GM19438 (cell line): ENCODE results near the gene CCR3.
"Not testable (repeated sequence)": the region's sequence is repeated elsewhere in the genome, so short reads cannot be mapped to it uniquely, and the experiment has no call there.

Experiments
- ATAC-seq: cut with Tn5 transposase; IDR thresholded peaks from one replicate; pipeline ENCODE4 v1.9.1; 2021; ENCODE audit warnings: low read depth; ENCODE audit not compliant: unreplicated experiment

CCR3 gene

GRCh38 chr3:46242120-46242519 is at the start of gene CCR3:
Gene CCR3, plus strand, starts transcription at chr3:46242460. Its CDS starts 22,699 bp downstream, at chr3:46265159.
- ATAC-seq: no peak

GRCh38 chr3:46192939-46193338 is 49.3 kb upstream of the CCR3 start:
- ATAC-seq: no peak

GRCh38 chr3:46193436-46193835 is 48.8 kb upstream of the CCR3 start:
- ATAC-seq: no peak

- ATAC-seq: no peak
Observed at GRCh38 chr3:46194868-46195553, 47.2 kb upstream of the CCR3 start.

- no peak for ATAC-seq
Observed at GRCh38 chr3:46196261-46196957, 45.9 kb upstream of the CCR3 start.

GRCh38 chr3:46200211-46200610 is 42.0 kb upstream of the CCR3 start:
- ATAC-seq: no peak

GRCh38 chr3:46200790-46201189 is 41.5 kb upstream of the CCR3 start:
- no peak for ATAC-seq

- ATAC-seq: no peak
Observed at GRCh38 chr3:46202535-46202934, 39.7 kb upstream of the CCR3 start.

GRCh38 chr3:46203681-46204080 is 38.6 kb upstream of the CCR3 start:
- no peak for ATAC-seq

- ATAC-seq: no peak
Observed at GRCh38 chr3:46205286-46205960, 36.8 kb upstream of the CCR3 start.

- ATAC-seq: no peak
Observed at GRCh38 chr3:46206282-46207015, 35.8 kb upstream of the CCR3 start.

- not testable (repeated sequence) for ATAC-seq
Observed at GRCh38 chr3:46207514-46207913, 34.7 kb upstream of the CCR3 start.

- peak; percentile 80 for ATAC-seq
Observed at GRCh38 chr3:46208167-46208704, 34.0 kb upstream of the CCR3 start, which contains the start of gene CCR1. Gene CCR1, minus strand, starts transcription at chr3:46208313. Its CDS starts 4,000 bp downstream, at chr3:46204313.

GRCh38 chr3:46209053-46209452 is 33.2 kb upstream of the CCR3 start:
- ATAC-seq: no peak

GRCh38 chr3:46209746-46210470 is 32.4 kb upstream of the CCR3 start:
- no peak for ATAC-seq

GRCh38 chr3:46212101-46212500 is 30.2 kb upstream of the CCR3 start:
- ATAC-seq: no peak

- no peak for ATAC-seq
Observed at GRCh38 chr3:46213201-46213600, 29.1 kb upstream of the CCR3 start.

GRCh38 chr3:46214751-46215352 is 27.4 kb upstream of the CCR3 start:
- no peak for ATAC-seq

GRCh38 chr3:46215810-46216414 is 26.3 kb upstream of the CCR3 start:
- no peak for ATAC-seq
